H1 (cell line): ENCODE data around the gene NGEF. TPM values are rescaled to one million over a fixed set of nuclear protein-coding genes. Genes with fewer than 3 reads are reported as not detected.

Experiments
- CTCF ChIA-PET: fragments of 300-600 bp; sonication (Branson Sonifier 250); formaldehyde crosslinking; loops from one replicate; lab custom pipeline; 2021; ENCODE audit not compliant: partially characterized antibody; lab: Charles Lee
- POLR2A ChIA-PET: fragments of 300-600 bp; sonication (Branson Sonifier 250); formaldehyde crosslinking; loops from one replicate; lab custom pipeline; 2021; ENCODE audit warnings: inconsistent platforms; ENCODE audit not compliant: partially characterized antibody; lab: Charles Lee
- DNase-seq, 2 experiments: peaks; one replicate each; pipeline versions ENCODE4 v3.0.0 to v3.0.0-alpha.2; 2010 to 2022; ENCODE audit warnings: low spot score in 2 of 2, low read depth in 1 of 2, mixed read lengths in 1 of 2
- FAIRE-seq: peaks from 2 replicates; lab custom pipeline; 2011; peaks lifted over from hg19 to GRCh38; lab: Jason Lieb, UNC
- H2AFZ ChIP-seq: 2 replicates; pipeline ENCODE4 v1.8.1; 2012; ENCODE audit warnings: low read length, inconsistent platforms
- H2AK5ac ChIP-seq: 2 replicates; pipeline ENCODE4 v1.6.1; 2013; ENCODE audit warnings: low read depth, low read length
- H2BK120ac ChIP-seq: replicated peaks from 2 replicates; pipeline ENCODE3; 2013; ENCODE audit warnings: low read depth, low read length, inconsistent platforms
- H2BK12ac ChIP-seq: 2 replicates; pipeline ENCODE4 v1.6.1; 2013; ENCODE audit warnings: low read depth, low read length
- H2BK15ac ChIP-seq: 2 replicates; pipeline ENCODE4 v1.6.1; 2013; ENCODE audit warnings: low read length
- H2BK20ac ChIP-seq: 2 replicates; pipeline ENCODE4 v1.6.1; 2013; ENCODE audit warnings: low read length
- H2BK5ac ChIP-seq: 2 replicates; pipeline ENCODE4 v1.6.1; 2013; ENCODE audit warnings: low read depth, low read length
- H3K14ac ChIP-seq: 2 replicates; pipeline ENCODE4 v1.6.1; 2013; ENCODE audit warnings: inconsistent platforms; ENCODE audit not compliant: insufficient read length
- H3K18ac ChIP-seq: 2 replicates; pipeline ENCODE4 v1.6.1; 2013; ENCODE audit warnings: low read length; ENCODE audit errors: extremely low read depth
- H3K23ac ChIP-seq: 2 replicates; pipeline ENCODE4 v1.6.1; 2013; ENCODE audit warnings: inconsistent platforms; ENCODE audit not compliant: insufficient read length
- H3K23me2 ChIP-seq: 2 replicates; pipeline ENCODE4 v1.6.1; 2013; ENCODE audit warnings: low read depth, low read length
- H3K27ac ChIP-seq: 2 replicates; pipeline ENCODE4 v1.6.1; 2011; ENCODE audit warnings: low read depth, low read length, inconsistent platforms
- H3K27me3 ChIP-seq, 4 experiments: replicated peaks in 1 of 4; 1 replicate in 1 of 4; 2 replicates in 3 of 4; pipeline versions ENCODE4 v1.6.1 to v1.8.1; 2011 to 2013; ENCODE audit warnings: low read length in 3 of 4, mild to moderate bottlenecking in 3 of 4, inconsistent platforms in 2 of 4, mixed read lengths in 2 of 4, moderate library complexity in 1 of 4; ENCODE audit not compliant: control insufficient read depth in 3 of 4, insufficient read depth in 3 of 4; ENCODE audit errors: extremely low read depth in 1 of 4
- H3K36me3 ChIP-seq, 4 experiments: 2 replicates each; pipeline versions ENCODE4 v1.6.1 to v1.8.1; 2011 to 2013; ENCODE audit warnings: mild to moderate bottlenecking in 4 of 4, low read length in 3 of 4, moderate library complexity in 2 of 4, control low read depth in 1 of 4, inconsistent platforms in 1 of 4; ENCODE audit not compliant: insufficient read depth in 4 of 4, control insufficient read depth in 2 of 4
- H3K4ac ChIP-seq: replicated peaks from 2 replicates; pipeline ENCODE3; 2013; ENCODE audit warnings: low read length, low read depth, mixed read lengths, inconsistent platforms; ENCODE audit not compliant: insufficient read length
- H3K4me1 ChIP-seq, 4 experiments: replicated peaks in 1 of 4; 1 replicate in 1 of 4; 2 replicates in 3 of 4; pipeline versions ENCODE4 v1.6.1 to v1.8.1; 2011 to 2013; ENCODE audit warnings: low read length in 3 of 4, inconsistent platforms in 2 of 4, mixed read lengths in 1 of 4; ENCODE audit not compliant: insufficient read depth in 4 of 4, control insufficient read depth in 3 of 4
- H3K4me2 ChIP-seq, 2 experiments: 2 replicates each; pipeline versions ENCODE4 v1.6.1 to v1.8.1; 2011 to 2013; ENCODE audit warnings: low read depth in 2 of 2, low read length in 2 of 2, control low read depth in 1 of 2, inconsistent platforms in 1 of 2, mild to moderate bottlenecking in 1 of 2; ENCODE audit not compliant: insufficient read depth in 1 of 2
- H3K4me3 ChIP-seq, 4 experiments: fragments of 200-600, 300-600 bp in 1 of 4; sonication (generic), shearing (Covaris generic), sonication (Bioruptor Twin) in 1 of 4; 2 replicates each; pipeline versions ENCODE4 v1.5.1 to v1.8.1; 2011 to 2016; ENCODE audit warnings: low read length in 4 of 4, low read depth in 3 of 4, control low read depth in 2 of 4, inconsistent platforms in 2 of 4, mild to moderate bottlenecking in 2 of 4, mixed read lengths in 1 of 4, moderate library complexity in 1 of 4; ENCODE audit not compliant: insufficient read depth in 2 of 4; ENCODE audit errors: extremely low read depth in 1 of 4
- H3K56ac ChIP-seq: replicated peaks from 2 replicates; pipeline ENCODE3; 2013; ENCODE audit warnings: low read depth, mild to moderate bottlenecking, mixed read lengths, low read length, inconsistent platforms; ENCODE audit not compliant: insufficient read length
- H3K79me1 ChIP-seq: 2 replicates; pipeline ENCODE4 v1.6.1; 2013; ENCODE audit warnings: low read depth, low read length, control low read depth
- H3K79me2 ChIP-seq, 2 experiments: 2 replicates each; pipeline versions ENCODE4 v1.6.1 to v1.8.1; 2012 to 2013; ENCODE audit warnings: low read length in 2 of 2, mild to moderate bottlenecking in 2 of 2, inconsistent platforms in 1 of 2; ENCODE audit not compliant: insufficient read depth in 2 of 2, control insufficient read depth in 1 of 2
- H3K9ac ChIP-seq, 4 experiments: replicated peaks in 1 of 4; 1 replicate in 1 of 4; 2 replicates in 3 of 4; pipeline versions ENCODE4 v1.6.1 to v1.8.1; 2011 to 2013; ENCODE audit warnings: low read depth in 3 of 4, low read length in 3 of 4, control low read depth in 2 of 4, mild to moderate bottlenecking in 2 of 4, moderate library complexity in 2 of 4, inconsistent platforms in 1 of 4; ENCODE audit errors: extremely low read depth in 1 of 4
- H3K9me3 ChIP-seq, 2 experiments: 2 replicates each; pipeline versions ENCODE4 v1.6.1 to v1.8.1; 2012 to 2013; ENCODE audit warnings: mild to moderate bottlenecking in 2 of 2, moderate library complexity in 2 of 2, control low read depth in 1 of 2, inconsistent platforms in 1 of 2, low read depth in 1 of 2, low read length in 1 of 2, mixed read lengths in 1 of 2; ENCODE audit not compliant: insufficient read depth in 2 of 2
- H4K20me1 ChIP-seq, 2 experiments: replicated peaks in 1 of 2; 2 replicates each; pipeline versions ENCODE3 to v1.8.1; 2011 to 2013; ENCODE audit warnings: inconsistent platforms in 2 of 2, low read length in 2 of 2, mild to moderate bottlenecking in 1 of 2; ENCODE audit not compliant: insufficient read depth in 2 of 2, control insufficient read depth in 1 of 2
- H4K5ac ChIP-seq: 2 replicates; pipeline ENCODE4 v1.6.1; 2013; ENCODE audit warnings: low read length, low read depth, mixed read lengths, inconsistent platforms; ENCODE audit not compliant: insufficient read length
- H4K8ac ChIP-seq: 2 replicates; pipeline ENCODE4 v1.8.0; 2013; ENCODE audit warnings: mild to moderate bottlenecking, moderate library complexity, low read length, inconsistent platforms; ENCODE audit not compliant: insufficient read depth; ENCODE audit errors: extremely low read depth
- H4K91ac ChIP-seq: replicated peaks from 2 replicates; pipeline ENCODE3; 2013; ENCODE audit warnings: low read length, mixed read lengths, inconsistent platforms; ENCODE audit not compliant: insufficient read length
- CEBPB ChIP-seq: IDR thresholded peaks from 2 replicates; pipeline ENCODE4 v1.6.1; 2012; ENCODE audit warnings: low read depth, low read length
- HDAC2 ChIP-seq, 2 experiments: fragments of 300-600 bp in 1 of 2; sonication (generic) in 1 of 2; IDR thresholded peaks; 2 replicates each; pipeline ENCODE4 v1.6.1; 2011 to 2012; ENCODE audit warnings: low read depth in 2 of 2, low read length in 2 of 2, mild to moderate bottlenecking in 2 of 2, moderate library complexity in 2 of 2, borderline replicate concordance in 1 of 2, inconsistent platforms in 1 of 2
- KDM4A ChIP-seq: IDR thresholded peaks from one replicate; pipeline ENCODE4 v1.7.1; 2012; ENCODE audit warnings: low read depth, mild to moderate bottlenecking, moderate library complexity, low read length, inconsistent platforms; ENCODE audit not compliant: severe bottlenecking
- RXRA ChIP-seq: IDR thresholded peaks from 2 replicates; pipeline ENCODE4 v1.6.1; 2011; ENCODE audit warnings: low read depth, mild to moderate bottlenecking, low read length, moderate library complexity; ENCODE audit not compliant: insufficient read depth
- SP2 ChIP-seq: IDR thresholded peaks from 2 replicates; pipeline ENCODE4 v1.6.1; 2012; ENCODE audit warnings: mild to moderate bottlenecking, low read length, inconsistent platforms
- WGBS, 2 experiments: shearing (Covaris generic) in 1 of 2; methylation state at CpG; one replicate each; pipeline versions ENCODE4 v1.1.6 to v1.1.7; 2013 to 2015; ENCODE audit warnings: low lambda C conversion rate in 2 of 2, mixed read lengths in 2 of 2, inconsistent platforms in 1 of 2, low coverage in 1 of 2, missing lambda C conversion rate in 1 of 2; ENCODE audit not compliant: insufficient replicate concordance in 2 of 2, insufficient coverage in 1 of 2, insufficient read length in 1 of 2; ENCODE audit errors: extremely low coverage in 1 of 2, missing lambda C conversion rate in 1 of 2; 5-methylcytosine and 5-hydroxymethylcytosine counted together
- polyA plus RNA-seq, 7 experiments: library from polyadenylated mRNA; depleted of rRNA in 3 of 7; stranded (reverse) in 5 of 7; unstranded in 2 of 7; fragments of >200 nt in 5 of 7; fragments of 200-250 nt in 2 of 7; gene quantifications; 1 replicate in 5 of 7; 2 replicates in 1 of 7; 4 replicates in 1 of 7; pipeline versions ENCODE4 v1.2.1 to v1.2.3, GENCODE V29; 2011 to 2013; ENCODE audit warnings: missing spikeins in 2 of 7, mixed read lengths in 2 of 7
- total RNA-seq: library from RNA; stranded (reverse); fragmentation: NEBNext Ultra II Directional; extraction: Animal tissue kit (Norgen Biotek cat#: 25700); gene quantifications from 2 replicates; pipeline ENCODE4 v1.2.1, GENCODE V29; 2021

NGEF gene
- total and polyA plus RNA-seq, 2 of the 8 experiments (the other 6 are each of a cell fraction or from before 2014, with no cell fraction given), result 2.7 to 3.2 TPM

GRCh38 chr2:232951891-232952290 lies 61.2 kb downstream of the NGEF start:
- H2AFZ ChIP-seq, result no peak overlapping the region
- H3K18ac ChIP-seq, result no peak overlapping the region
- no peak overlapping the region for H2BK120ac ChIP-seq
- H2BK5ac ChIP-seq, result no peak overlapping the region
- H4K91ac ChIP-seq, result no peak overlapping the region
- no peak overlapping the region for H3K27ac ChIP-seq
- no peak overlapping the region for H2BK20ac ChIP-seq
- no peaks in the 10 kb centered on the region for H4K20me1 ChIP-seq
- H3K56ac ChIP-seq, result no peak overlapping the region
- no peak overlapping the region for H4K5ac ChIP-seq
- H3K36me3 ChIP-seq, result no peaks in the 10 kb centered on the region
- ChIA-PET CTCF (interaction anchor here (1.3 kb wide), 1 partner anchor 11 kb away, joined by 4 read pairs; no protein-coding TSS in a partner anchor), POLR2A (no interaction called here)
- H3K23me2 ChIP-seq, result no peaks in the 10 kb centered on the region; the same call in 1 of the 2 replicates
- H3K4ac ChIP-seq, result no peak overlapping the region
- no peak overlapping the region for H2BK12ac ChIP-seq
- no peak overlapping the region for H4K8ac ChIP-seq
- H2BK15ac ChIP-seq, result no peak overlapping the region
- no peak overlapping the region for H3K4me3 ChIP-seq
- no peaks in the 10 kb centered on the region; a peak in 1 of 7 replicates for H3K4me1 ChIP-seq
- 87% methylated on average over 7 of the region's 7 CpGs; no CpG with 5 or more reads in 1 of the 2 experiments for WGBS, 2 experiments
- H3K9ac ChIP-seq, result no peak overlapping the region
- no peak overlapping the region for H3K23ac ChIP-seq
- H3K79me1 ChIP-seq, result no peaks in the 10 kb centered on the region
- no peak overlapping the region for H3K4me2 ChIP-seq
- H3K27me3 ChIP-seq, result no peaks in the 10 kb centered on the region; a peak in 1 of 7 replicates
- no peak overlapping the region for H2AK5ac ChIP-seq
- H3K79me2 ChIP-seq, result no peaks in the 10 kb centered on the region
- H3K14ac ChIP-seq, result no peak overlapping the region
- no peaks in the 10 kb centered on the region for H3K9me3 ChIP-seq
- no peak for FAIRE-seq
- DNase-seq, result no peak
- TF ChIP-seq CEBPB, result no peak
- no peak for TF ChIP-seq RXRA
- no peak for TF ChIP-seq HDAC2 (IDR thresholded peaks at IDR 0.05; ENCODE audit: borderline replicate concordance in 1 of 2, low read depth in 2 of 2, low read length in 2 of 2)
- no peak for TF ChIP-seq SP2
- no peak for TF ChIP-seq KDM4A
